Testis (tissue), 3 donors: ENCODE measurements around the gene GSN. TPM values are rescaled to one million over a fixed set of nuclear protein-coding genes. Genes with fewer than 3 reads are reported as not detected.

Experiments used
- DNase-seq: peaks from one replicate; pipeline ENCODE4 v3.0.0-alpha.2; 2019
- H3K27ac ChIP-seq, 2 donors: fragments of 200-600 bp; sonication (generic); one replicate each; pipeline ENCODE4 v1.5.1; 2019
- H3K27me3 ChIP-seq: fragments of 200-600 bp; sonication (generic); one replicate; pipeline ENCODE4 v1.5.1; 2019
- H3K36me3 ChIP-seq: fragments of 200-600 bp; sonication (generic); one replicate; pipeline ENCODE4 v1.5.1; 2017; ENCODE audit warnings: low read depth; ENCODE audit errors: missing control alignments
- H3K4me1 ChIP-seq: fragments of 200-600 bp; sonication (generic); one replicate; pipeline ENCODE4 v1.5.1; 2019
- H3K4me3 ChIP-seq, 2 donors: fragments of 200-600 bp; sonication (generic); one replicate each; pipeline ENCODE4 v1.5.1; 2017 to 2019
- H3K9me3 ChIP-seq: fragments of 200-600 bp; sonication (generic); one replicate; pipeline ENCODE4 v1.5.1; 2017
- POLR2A ChIP-seq: fragments of 450-650 bp; IDR thresholded peaks from one replicate; pipeline ENCODE4 v1.6.1; 2017; ENCODE audit warnings: antibody characterized with exemption, mild to moderate bottlenecking, moderate library complexity
- WGBS, 2 donors: methylation state at CpG; one replicate each; pipeline ENCODE4 v1.1.5; 2018; 5-methylcytosine and 5-hydroxymethylcytosine counted together
- intact Hi-C: fragments of 100-400 bp; cut with DNase I; formaldehyde crosslinking; loops from one replicate; pipeline ENCODE4 v1.15.1; 2023; ENCODE audit warnings: low total_unique reads
- polyA plus RNA-seq: library from polyadenylated mRNA; stranded (reverse); fragments of 350-450 nt; fragmentation: Illumina TruSeq; extraction: RNeasy Lipid Tissue Mini Kit (QIAGEN cat#74804); gene quantifications from one replicate; pipeline ENCODE4 v1.2.3, GENCODE V29; 2014; ENCODE audit warnings: low read depth, low replicate concordance; ENCODE audit not compliant: insufficient read depth
- total RNA-seq, 2 donors: library from RNA; depleted of rRNA; stranded (reverse); fragments of >200 nt; gene quantifications; one replicate each; pipeline ENCODE4 v1.2.3, GENCODE V29; 2016
- TF ChIP-seq, protein P1 (sequence below), 3 experiments: fragments of 450-650 bp in 2 of 3; fragments of 200-600 bp in 1 of 3; sonication (generic) in 1 of 3; IDR thresholded peaks; one replicate each; pipeline ENCODE4 v1.5.1; 2016 to 2019; ENCODE audit warnings: antibody characterized with exemption in 3 of 3, mild to moderate bottlenecking in 2 of 3, moderate library complexity in 1 of 3

GSN gene
- total and polyA plus RNA-seq, 3 donors from 2014 or later, result 206 to 392 (median 356) TPM

DNA sequence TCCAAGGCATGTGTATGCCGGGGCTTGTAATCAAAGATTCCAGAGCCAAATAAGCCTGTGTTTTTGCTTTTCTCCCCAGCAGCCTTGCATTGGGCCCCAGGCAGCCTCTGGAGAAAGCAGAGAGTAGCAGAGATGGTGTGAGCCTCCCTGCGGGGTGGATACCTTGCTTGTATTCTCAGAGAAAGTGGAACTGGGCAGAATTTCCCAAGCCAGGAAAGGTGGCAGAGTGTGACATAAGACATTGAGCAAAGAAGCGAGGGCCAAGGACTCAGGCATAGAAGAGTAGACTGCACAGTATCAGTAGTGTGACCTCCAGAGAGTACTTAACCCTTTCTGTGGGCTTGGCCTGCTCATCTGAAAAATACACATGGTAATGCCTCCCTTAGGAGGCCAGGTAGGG lies 1.6 kb upstream of the GSN start:
- no peak for DNase-seq

GRCh38 chr9:121266906-121267650 lies 884 bp upstream of the GSN start:
- peak; percentile 58 for DNase-seq
- peak overlapping the region; percentile 81 to 93 for H3K4me3 ChIP-seq
- 51 to 56% methylated on average over 18 of the region's 18 CpGs for WGBS, 2 donors
- no peaks in the 10 kb centered on the region for H3K9me3 ChIP-seq
- TF ChIP-seq, protein P1, sequence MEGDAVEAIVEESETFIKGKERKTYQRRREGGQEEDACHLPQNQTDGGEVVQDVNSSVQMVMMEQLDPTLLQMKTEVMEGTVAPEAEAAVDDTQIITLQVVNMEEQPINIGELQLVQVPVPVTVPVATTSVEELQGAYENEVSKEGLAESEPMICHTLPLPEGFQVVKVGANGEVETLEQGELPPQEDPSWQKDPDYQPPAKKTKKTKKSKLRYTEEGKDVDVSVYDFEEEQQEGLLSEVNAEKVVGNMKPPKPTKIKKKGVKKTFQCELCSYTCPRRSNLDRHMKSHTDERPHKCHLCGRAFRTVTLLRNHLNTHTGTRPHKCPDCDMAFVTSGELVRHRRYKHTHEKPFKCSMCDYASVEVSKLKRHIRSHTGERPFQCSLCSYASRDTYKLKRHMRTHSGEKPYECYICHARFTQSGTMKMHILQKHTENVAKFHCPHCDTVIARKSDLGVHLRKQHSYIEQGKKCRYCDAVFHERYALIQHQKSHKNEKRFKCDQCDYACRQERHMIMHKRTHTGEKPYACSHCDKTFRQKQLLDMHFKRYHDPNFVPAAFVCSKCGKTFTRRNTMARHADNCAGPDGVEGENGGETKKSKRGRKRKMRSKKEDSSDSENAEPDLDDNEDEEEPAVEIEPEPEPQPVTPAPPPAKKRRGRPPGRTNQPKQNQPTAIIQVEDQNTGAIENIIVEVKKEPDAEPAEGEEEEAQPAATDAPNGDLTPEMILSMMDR (IDR thresholded peaks at IDR 0.05), result no peak
- no peak for TF ChIP-seq POLR2A
- H3K27ac ChIP-seq, result peak overlapping the region in 1 of 2 donors; percentile 86
- peaks cover 38% of the 10 kb centered on the region for H3K4me1 ChIP-seq
- intact Hi-C loops, result loop anchor here (10.0 kb wide), 1 partner anchor 52 kb away; no protein-coding TSS in a partner anchor
- no peaks in the 10 kb centered on the region for H3K27me3 ChIP-seq
- H3K36me3 ChIP-seq, result no peaks in the 10 kb centered on the region

More for the DNA sequence above, 1.6 kb upstream of the GSN start:
- 70 to 73% methylated on average over 3 of the region's 3 CpGs for WGBS, 2 donors
- TF ChIP-seq POLR2A, result no peak
- TF ChIP-seq, protein P1 (IDR thresholded peaks at IDR 0.05), result no peak
- Histone ChIP-seq H3K9me3 (no peaks in the 10 kb centered on the region), H3K36me3 (no peaks in the 10 kb centered on the region), H3K27ac (peak overlapping the region in 1 of 2 donors; percentile 19), H3K4me3 (no peak overlapping the region), H3K27me3 (no peaks in the 10 kb centered on the region), H3K4me1 (peaks cover 32% of the 10 kb centered on the region)
- intact Hi-C loops, result loop anchor here (10.0 kb wide), 1 partner anchor 52 kb away; no protein-coding TSS in a partner anchor

GRCh38 chr9:121268598-121268850 lies 562 bp downstream of the GSN start:
- 1 to 5% methylated on average over 3 to 5 of the region's 5 CpGs for WGBS, 2 donors
- peaks cover 40% of the 10 kb centered on the region for H3K4me1 ChIP-seq
- intact Hi-C loops, result loop anchor here (10.0 kb wide), 1 partner anchor 54 kb away; no protein-coding TSS in a partner anchor

GRCh38 chr9:121268851-121269641 lies 1.1 kb downstream of the GSN start:
- peak overlapping the region; percentile 81 to 93 for H3K4me3 ChIP-seq
- H3K36me3 ChIP-seq, result no peaks in the 10 kb centered on the region
- no peaks in the 10 kb centered on the region for H3K27me3 ChIP-seq
- TF ChIP-seq, protein P1 (IDR thresholded peaks at IDR 0.05), result no peak
- no peak for TF ChIP-seq POLR2A
- peak overlapping the region; percentile 71 to 86 for H3K27ac ChIP-seq
- DNase-seq, result no peak
- no peaks in the 10 kb centered on the region for H3K9me3 ChIP-seq
- intact Hi-C loops, result loop anchor here (10.0 kb wide), 1 partner anchor 54 kb away; no protein-coding TSS in a partner anchor
- peaks cover 40% of the 10 kb centered on the region for H3K4me1 ChIP-seq
- 14 to 19% methylated on average over 12 of the region's 12 CpGs for WGBS, 2 donors

More at GRCh38 chr9:121268598-121268850, 562 bp downstream of the GSN start:
- Histone ChIP-seq H3K9me3 (no peaks in the 10 kb centered on the region), H3K27ac (peak overlapping the region; percentile 71 to 86), H3K4me3 (peak overlapping the region; percentile 81 to 93), H3K27me3 (no peaks in the 10 kb centered on the region), H3K36me3 (no peaks in the 10 kb centered on the region)
- no peak for DNase-seq
- TF ChIP-seq POLR2A, result no peak
- TF ChIP-seq, protein P1 (IDR thresholded peaks at IDR 0.05), result no peak
